8988T (cell line): Measurements from ENCODE around the gene RRP7A.
"Not testable (repeated sequence)": the region's sequence is repeated elsewhere in the genome, so short reads cannot be mapped to it uniquely, and the experiment has no call there.

Experiments
- DNase-seq: peaks from one replicate; pipeline ENCODE4 v3.0.0; 2011

RRP7A gene

DNA sequence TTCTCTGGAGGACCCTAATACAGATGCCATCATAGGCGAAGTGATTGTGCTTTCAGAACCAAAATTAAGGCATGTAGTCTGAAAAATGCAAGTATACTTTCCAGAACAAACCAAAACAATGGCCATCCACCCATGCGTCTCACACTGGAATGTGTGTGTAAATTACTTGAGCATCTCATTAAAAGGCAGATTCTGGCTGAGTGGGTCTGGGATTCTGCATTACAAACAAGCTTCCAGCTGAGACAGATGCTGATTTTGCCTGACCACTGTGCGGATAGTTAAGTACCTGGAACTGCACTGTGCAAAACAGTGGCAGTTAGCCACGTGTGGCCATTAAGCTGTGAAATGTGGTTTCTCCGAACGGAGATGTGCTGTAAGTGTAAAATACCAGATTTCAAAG is 26.2 kb downstream of the RRP7A start:
- DNase-seq, result no peak

DNA sequence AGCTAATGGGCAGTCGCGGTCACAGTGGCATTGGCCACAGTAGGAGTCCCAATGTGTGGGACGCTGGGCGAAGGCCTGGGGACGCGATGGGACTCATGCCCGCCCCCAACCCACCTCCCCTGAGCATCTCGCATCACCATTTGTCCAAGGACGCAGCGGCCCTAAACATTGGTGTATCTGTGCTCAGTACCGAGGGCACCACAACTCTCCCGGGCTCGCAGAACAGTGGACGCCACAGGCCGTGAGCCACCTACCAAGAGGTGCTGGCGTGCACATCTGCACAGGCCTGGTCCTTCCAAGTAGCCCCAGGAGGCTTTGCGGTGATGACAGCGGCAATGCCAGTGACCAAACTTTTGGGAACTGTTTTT is 27.3 kb downstream of the RRP7A start:
- DNase-seq, result no peak

DNA sequence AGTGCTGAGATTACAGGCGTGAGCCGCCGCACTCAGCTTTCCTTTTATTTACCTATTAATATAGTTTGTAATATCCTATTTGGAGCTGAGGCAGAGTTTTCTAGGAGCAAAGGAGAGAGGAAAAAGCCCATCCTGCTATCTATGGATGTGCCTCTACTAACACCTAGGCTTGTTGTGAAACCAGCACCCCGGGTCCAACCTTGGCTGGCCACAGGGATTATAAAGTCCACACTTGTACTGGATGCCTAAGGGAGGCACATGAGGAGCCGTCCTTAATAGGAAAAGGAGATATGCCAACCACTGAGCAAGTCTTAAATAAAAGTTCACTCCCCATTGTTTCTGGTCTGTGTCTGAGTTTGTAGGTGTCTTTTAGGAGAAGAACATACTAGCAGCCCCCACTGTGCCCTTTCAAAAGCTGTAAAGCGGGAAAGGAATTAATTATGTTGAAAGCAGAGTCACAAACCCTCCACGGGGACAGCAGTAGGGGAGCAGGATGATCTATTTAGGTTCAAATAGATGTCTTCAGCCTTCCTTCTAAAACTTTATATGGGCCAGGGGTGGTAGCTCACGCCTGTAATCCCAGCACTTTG is 29.3 kb downstream of the RRP7A start:
- DNase-seq, result no peak

DNA sequence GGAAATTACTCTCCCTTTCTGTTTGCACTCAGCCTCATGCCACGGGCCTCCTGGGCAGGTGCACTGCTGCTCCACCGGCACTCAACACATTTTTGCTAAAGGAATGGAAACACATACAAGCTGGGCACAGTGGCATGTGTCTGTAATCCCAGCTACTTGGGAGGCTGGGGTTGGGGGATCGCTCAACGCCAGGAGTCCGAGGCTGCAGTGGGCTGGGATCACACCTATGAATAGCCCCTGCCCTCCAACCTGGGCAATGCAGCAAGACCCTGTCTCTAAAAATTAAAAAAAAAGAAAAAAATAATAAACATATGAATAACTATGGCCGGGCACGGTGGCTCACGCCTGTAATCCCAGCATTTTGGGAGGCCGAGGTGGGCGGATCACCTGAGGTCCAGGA is 30.6 kb downstream of the RRP7A start:
- no peak for DNase-seq

DNA sequence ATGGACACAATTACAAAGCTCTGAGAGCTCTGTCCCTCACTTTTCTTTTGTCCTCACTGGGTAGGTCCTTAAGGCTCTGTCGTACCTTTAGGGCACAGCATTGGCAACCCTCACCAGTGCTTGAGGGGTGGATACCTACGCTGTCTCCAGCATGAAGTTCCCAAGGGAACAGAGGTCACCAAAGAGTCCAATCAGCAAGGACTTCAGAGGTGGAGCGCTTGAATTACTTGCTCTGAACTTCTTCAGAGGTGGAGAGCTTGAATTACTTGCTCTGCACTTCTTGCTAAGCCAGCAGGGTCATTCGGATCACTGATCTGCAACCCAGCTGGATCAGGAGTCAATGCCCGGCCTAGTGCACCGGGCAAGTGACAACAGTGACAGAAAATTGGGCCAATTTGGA is 35.1 kb downstream of the RRP7A start:
- DNase-seq, result no peak

DNA sequence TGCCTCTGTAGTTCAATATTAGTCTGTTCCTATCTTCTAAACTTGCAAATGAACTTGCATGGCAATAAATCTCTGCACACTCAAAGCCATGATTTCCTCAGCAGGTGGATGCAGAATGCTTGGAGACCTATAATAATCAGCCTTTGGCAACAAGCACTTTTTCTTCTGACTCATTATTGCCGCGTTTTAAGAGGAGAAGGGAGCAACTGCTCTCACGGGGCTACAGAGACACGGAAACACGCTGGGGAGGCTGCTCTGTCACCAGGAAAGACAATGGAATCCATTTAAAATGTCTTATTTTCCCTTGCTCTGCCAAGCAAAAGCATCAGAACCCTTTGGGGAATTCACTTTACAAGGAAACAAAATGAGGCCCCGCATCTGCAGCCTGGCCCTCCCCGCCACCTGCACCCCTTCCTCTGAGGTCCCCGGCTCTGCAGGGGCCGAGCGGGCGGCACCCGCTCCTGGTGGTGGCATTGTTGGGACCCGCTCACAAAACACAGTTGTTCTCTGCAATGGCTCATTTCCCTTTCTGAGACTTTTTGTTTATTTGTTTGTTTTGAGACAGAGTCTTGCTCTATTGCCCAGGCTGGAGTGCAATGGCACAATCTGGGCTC is 35.9 kb downstream of the RRP7A start:
- DNase-seq, result not testable (repeated sequence)

DNA sequence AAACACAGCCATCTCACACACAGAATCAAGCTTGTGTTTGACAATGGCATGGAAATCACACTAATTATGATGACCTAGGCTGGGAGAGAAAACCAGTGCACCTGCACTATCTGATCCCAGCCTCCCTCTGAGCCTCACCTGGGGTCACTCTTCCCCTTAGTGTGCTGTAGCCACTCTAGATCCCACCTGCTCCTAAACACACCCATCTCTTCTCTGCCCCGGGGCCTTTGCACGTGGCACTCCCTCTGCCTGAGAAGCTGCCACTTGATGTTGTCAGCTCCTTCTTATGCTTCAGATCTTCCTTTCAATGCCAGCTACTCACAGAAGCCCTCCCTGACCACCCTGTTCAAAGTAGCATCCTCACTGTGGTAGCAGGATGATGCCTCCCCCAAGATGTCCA is 44.5 kb downstream of the RRP7A start:
- no peak for DNase-seq

DNA sequence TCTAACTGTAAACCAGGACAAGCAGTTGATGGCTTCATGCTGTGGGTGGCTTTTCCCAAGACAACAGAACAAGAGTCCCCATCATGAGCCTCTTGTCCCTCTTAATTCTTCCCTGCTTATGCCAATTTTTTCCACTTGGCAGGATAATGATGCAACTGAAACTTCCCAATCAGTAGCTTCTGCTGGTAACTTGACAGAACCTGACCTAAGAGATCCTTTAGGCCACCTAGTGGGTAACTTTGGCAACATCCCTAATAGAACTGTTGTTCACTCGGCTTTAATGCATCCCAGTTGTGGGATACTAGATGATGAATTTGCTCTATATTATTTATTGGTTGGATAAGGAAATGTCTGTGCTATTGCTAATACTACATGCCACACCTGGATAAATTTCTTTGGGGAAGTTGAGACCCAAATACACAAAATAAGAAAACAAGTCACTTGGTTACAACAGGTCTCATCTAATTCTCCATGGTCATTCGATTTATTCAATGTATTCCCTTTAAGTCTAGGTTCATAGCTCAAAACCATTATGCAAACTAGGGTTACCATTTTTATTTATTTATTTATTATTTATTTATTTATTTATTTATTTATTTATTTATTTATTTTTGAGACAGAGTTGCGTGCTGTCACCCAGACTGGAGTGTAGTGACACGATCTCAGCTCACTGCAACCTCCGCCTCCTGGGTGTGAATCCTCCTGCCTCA is 46.0 kb downstream of the RRP7A start:
- DNase-seq, result no peak

DNA sequence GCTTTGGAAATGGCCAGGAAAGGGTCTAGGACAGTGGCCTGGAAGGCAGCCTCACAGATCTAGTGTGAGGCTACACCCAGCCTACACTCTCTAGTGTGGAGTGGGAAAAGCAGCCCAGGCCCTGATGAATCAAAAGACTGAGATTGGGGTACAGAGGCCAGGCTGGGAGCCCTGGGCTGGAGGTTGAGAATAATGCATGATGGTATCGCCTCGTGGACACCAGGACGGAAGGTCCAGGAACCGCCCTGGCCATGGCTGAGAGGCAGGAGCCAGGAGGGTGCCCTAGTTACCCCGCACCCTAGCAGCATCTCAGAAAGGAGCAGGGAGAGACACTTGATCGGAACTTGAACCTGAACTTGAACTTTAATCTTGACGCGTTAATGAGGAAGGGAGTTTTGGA is 46.9 kb downstream of the RRP7A start:
- no peak for DNase-seq

DNA sequence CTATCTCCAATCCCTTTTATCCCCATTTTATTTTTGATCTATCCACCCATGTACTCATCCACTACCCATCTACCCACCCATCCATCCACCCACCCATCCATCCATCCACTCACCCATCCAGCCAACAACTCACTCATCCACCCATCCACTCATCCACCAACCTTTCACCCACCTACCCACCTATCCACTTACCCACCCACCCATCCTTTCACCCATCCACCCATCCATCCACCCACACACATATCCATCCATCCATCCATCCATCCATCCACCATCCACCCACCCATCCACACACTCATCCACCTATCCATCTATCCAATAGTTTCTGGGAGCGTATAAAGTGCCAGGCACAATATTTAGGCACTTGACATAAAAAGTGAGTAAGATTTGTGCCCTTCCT is 48.2 kb downstream of the RRP7A start:
- DNase-seq, result no peak

DNA sequence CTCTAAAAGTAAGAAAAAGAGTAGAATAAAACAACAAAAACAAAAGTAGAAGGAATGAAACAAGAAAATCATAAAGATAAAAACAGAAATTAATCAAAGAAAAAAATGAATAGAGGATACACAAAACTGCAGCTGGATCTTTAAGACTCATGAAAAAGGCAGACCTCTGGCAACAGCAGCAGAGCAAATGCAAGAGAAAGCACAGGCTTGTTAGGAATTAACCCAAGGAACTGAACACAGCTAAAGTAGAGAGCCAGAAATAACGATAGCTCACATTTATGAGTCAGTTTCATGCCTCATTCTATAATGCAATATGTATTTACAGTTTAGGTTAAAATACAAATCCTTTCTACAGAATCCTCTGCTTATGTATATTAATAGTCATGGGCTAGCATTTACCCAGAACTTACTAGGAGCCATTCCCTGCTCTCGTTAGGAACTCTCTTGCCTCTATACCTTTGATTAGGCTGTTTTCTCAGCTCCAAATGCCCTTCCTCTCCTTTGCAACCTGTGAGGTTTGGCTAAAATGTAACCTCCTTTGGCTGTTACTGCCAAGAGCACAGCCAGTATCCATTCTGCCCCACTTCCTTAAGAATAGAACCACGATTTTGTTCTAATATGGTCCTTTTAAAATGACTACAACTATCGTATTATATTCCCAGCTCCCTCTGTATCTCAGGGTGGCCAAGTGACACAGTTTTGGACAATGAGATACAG is 49.1 kb downstream of the RRP7A start:
- no peak for DNase-seq

DNA sequence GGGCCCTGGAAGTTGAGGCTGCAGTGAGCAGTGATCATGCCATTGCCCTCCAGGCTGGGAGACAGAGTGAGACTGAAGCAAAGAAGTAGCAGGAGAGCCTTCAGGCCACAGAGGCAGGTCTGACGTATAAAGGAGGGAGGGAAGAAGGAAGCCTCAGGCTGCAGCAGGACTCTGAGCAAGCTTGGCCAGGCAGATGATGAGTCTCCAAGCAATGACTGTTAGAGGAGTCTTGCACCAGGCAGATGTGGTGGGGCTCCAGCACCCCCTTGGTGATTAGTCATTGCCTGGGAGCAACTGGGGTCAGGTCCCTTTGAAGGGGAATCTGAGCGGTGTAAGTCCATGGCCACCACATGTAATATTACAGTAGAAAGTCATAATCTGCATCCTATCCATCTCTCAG is 50.8 kb downstream of the RRP7A start:
- no peak for DNase-seq

DNA sequence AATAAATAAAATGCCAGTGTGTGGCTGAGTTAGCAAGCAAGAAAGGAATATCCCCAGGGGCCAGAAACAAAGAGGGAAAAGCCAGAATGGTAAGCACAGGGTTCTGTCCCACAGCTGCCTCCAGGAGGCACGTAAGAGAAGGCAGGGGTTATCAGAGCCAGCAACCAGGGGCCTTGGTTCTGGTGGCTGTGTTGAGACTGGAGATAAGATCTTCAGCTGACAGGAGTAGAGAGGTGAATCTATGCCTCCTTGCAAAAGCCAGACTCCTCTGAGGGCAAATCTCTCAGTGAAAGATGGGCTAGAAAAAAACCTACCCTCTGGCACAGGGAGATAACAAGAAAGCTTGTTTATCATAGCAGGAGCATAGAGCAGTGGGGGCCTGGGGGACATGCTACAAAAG is 57.6 kb downstream of the RRP7A start:
- DNase-seq, result no peak

DNA sequence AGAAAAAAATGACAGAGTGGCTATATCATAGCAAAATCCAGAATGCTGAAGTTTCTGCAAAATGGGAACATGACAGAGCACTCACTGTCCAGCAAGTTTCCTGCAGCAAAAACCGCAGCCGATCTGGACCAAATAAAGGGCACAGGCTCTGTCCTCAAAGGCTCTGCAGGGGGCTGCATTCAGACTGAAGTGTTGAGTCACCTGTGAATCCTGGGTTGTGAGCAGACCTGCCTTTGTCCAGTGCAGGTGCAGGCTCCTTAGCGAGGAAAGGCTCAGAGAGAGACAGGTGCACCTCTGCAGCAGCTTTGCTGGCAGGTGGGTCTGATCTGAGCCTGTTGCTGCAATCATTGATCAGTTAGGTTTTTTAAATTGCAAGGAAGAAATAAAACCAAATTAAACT is 58.1 kb downstream of the RRP7A start:
- no peak for DNase-seq
